OCI-LY7 (cell line): ENCODE data around the gene CCT5. TPM values are rescaled to one million over a fixed set of nuclear protein-coding genes. Genes with fewer than 3 reads are reported as not detected.

Experiments used
- BruUV-seq: library from RNA; stranded (reverse); fragments of 400-500 nt; replicated peaks from 2 replicates; lab custom pipeline; 2021; lab: Mats Ljungman, UMichigan
- CTCF ChIA-PET: fragments of 300-600 bp; sonication (Branson Sonifier 250); formaldehyde crosslinking; loops from one replicate; lab custom pipeline; 2022; ENCODE audit warnings: antibody characterized with exemption; ENCODE audit not compliant: unreplicated experiment; lab: Charles Lee
- POLR2A ChIA-PET: fragments of 300-600 bp; sonication (Branson Sonifier 250); formaldehyde crosslinking; loops from one replicate; lab custom pipeline; 2022; ENCODE audit warnings: antibody characterized with exemption; lab: Charles Lee
- DNase-seq: peaks from one replicate; pipeline ENCODE4 v3.0.0-alpha.2; 2015; ENCODE audit warnings: low spot score
- H2AFZ ChIP-seq: fragments of 200-600 bp; sonication (generic), shearing (Covaris generic); 2 replicates; pipeline ENCODE4 v1.6.1; 2014; ENCODE audit warnings: mild to moderate bottlenecking, antibody characterized with exemption, low read length, moderate library complexity
- H3K27ac ChIP-seq: fragments of 200-600 bp; sonication (generic); 2 replicates; pipeline ENCODE4 v1.5.1; 2014; ENCODE audit warnings: mixed run types, low read depth, mild to moderate bottlenecking, moderate library complexity, low read length, inconsistent platforms; ENCODE audit not compliant: poor library complexity, severe bottlenecking
- H3K36me3 ChIP-seq: fragments of 200-600 bp; sonication (generic); 2 replicates; pipeline ENCODE4 v1.6.1; 2014; ENCODE audit warnings: mild to moderate bottlenecking, antibody characterized with exemption, low read length, moderate library complexity, mixed read lengths; ENCODE audit not compliant: insufficient read depth
- H3K4me1 ChIP-seq: fragments of 200-600 bp; sonication (generic); 2 replicates; pipeline ENCODE4 v1.5.1; 2014; ENCODE audit warnings: mild to moderate bottlenecking, low read length; ENCODE audit not compliant: insufficient read depth, poor library complexity, severe bottlenecking
- H3K4me2 ChIP-seq: fragments of 200-600 bp; sonication (generic); 2 replicates; pipeline ENCODE4 v1.6.1; 2014; ENCODE audit warnings: mild to moderate bottlenecking, low read length
- H3K4me3 ChIP-seq: fragments of 200-600 bp; sonication (generic); 2 replicates; pipeline ENCODE4 v1.5.1; 2014; ENCODE audit warnings: mild to moderate bottlenecking, low read depth, low read length; ENCODE audit not compliant: poor library complexity, severe bottlenecking
- H3K79me2 ChIP-seq: fragments of 200-600 bp; sonication (generic); 2 replicates; pipeline ENCODE4 v1.6.1; 2016; ENCODE audit warnings: low read depth, mild to moderate bottlenecking, low read length, moderate library complexity, mixed read lengths; ENCODE audit not compliant: insufficient read depth
- H3K9me2 ChIP-seq: fragments of 200-600 bp; sonication (generic); 2 replicates; pipeline ENCODE4 v1.6.1; 2016; ENCODE audit warnings: mild to moderate bottlenecking, low read length, mixed read lengths; ENCODE audit not compliant: insufficient read depth
- H3K9me3 ChIP-seq: fragments of 200-600 bp; sonication (generic); 2 replicates; pipeline ENCODE4 v1.6.1; 2014; ENCODE audit warnings: mild to moderate bottlenecking, mixed run types, low read length, mixed read lengths
- H4K20me1 ChIP-seq: fragments of 200-600 bp; sonication (generic); 2 replicates; pipeline ENCODE4 v1.6.1; 2014; ENCODE audit warnings: mild to moderate bottlenecking, antibody characterized with exemption, low read length, moderate library complexity, mixed read lengths; ENCODE audit not compliant: insufficient read depth
- CTCF ChIP-seq: fragments of 200-600 bp; sonication (generic); conservative IDR thresholded peaks from 2 replicates; pipeline ENCODE4 v1.5.1; 2014; ENCODE audit warnings: mild to moderate bottlenecking, antibody characterized with exemption, low read length, moderate library complexity, mixed read lengths
- EZH2phosphoT487 ChIP-seq: fragments of 200-600 bp; sonication (generic); IDR thresholded peaks from 2 replicates; pipeline ENCODE4 v1.6.1; 2018; ENCODE audit warnings: low read depth, borderline replicate concordance, mild to moderate bottlenecking, mixed run types, antibody characterized with exemption, low read length, moderate library complexity, mixed read lengths
- intact Hi-C: fragments of 100-400 bp; cut with micrococcal nuclease; formaldehyde crosslinking; loops from one replicate; pipeline ENCODE4 v1.10.0; 2022; ENCODE audit not compliant: unreplicated experiment
- total RNA-seq, 2 experiments: library from RNA; depleted of rRNA in 1 of 2; stranded (reverse); fragments of >200 nt in 1 of 2; shearing (Covaris generic) in 1 of 2; gene quantifications; 2 replicates each; pipeline ENCODE4 v1.2.3, GENCODE V29; 2014 to 2022

The CCT5 gene
- total RNA-seq, 2 experiments from 2014 or later, result 389 to 498 TPM

GRCh38 chr5:10266839-10267238 lies 16.8 kb downstream of the CCT5 start:
- BruUV-seq, result no TSS peak
- Histone ChIP-seq H3K4me2 (no peak overlapping the region), H3K4me3 (no peak overlapping the region), H3K79me2 (no peaks in the 10 kb centered on the region), H3K27ac (no peak overlapping the region), H3K9me2 (no peaks in the 10 kb centered on the region), H2AFZ (no peak overlapping the region), H4K20me1 (peaks cover 7% of the 10 kb centered on the region; the same call in 1 of the 2 replicates), H3K4me1 (no peaks in the 10 kb centered on the region), H3K36me3 (peaks cover 51% of the 10 kb centered on the region), H3K9me3 (no peaks in the 10 kb centered on the region)
- intact Hi-C loops, result no loop called here
- ChIA-PET POLR2A (no interaction called here), CTCF (no interaction called here)
- DNase-seq, result no peak
- TF ChIP-seq EZH2phosphoT487, result no peak
- TF ChIP-seq CTCF, result no peak

GRCh38 chr5:10268100-10268499 lies 18.0 kb downstream of the CCT5 start:
- POLR2A ChIA-PET, result no interaction called here

More at GRCh38 chr5:10268100-10268499, 18.0 kb downstream of the CCT5 start:
- peaks cover 39% of the 10 kb centered on the region for H3K36me3 ChIP-seq
- intact Hi-C loops, result no loop called here
- CTCF ChIA-PET, result no interaction called here
- DNase-seq, result no peak
- peaks cover 7% of the 10 kb centered on the region; the same call in 1 of the 2 replicates for H4K20me1 ChIP-seq
- BruUV-seq, result no TSS peak
- no peak overlapping the region for H3K4me2 ChIP-seq
- no peak overlapping the region for H3K27ac ChIP-seq
- no peak overlapping the region for H3K4me3 ChIP-seq
- no peaks in the 10 kb centered on the region for H3K79me2 ChIP-seq
- no peaks in the 10 kb centered on the region for H3K4me1 ChIP-seq
- no peaks in the 10 kb centered on the region for H3K9me3 ChIP-seq
- TF ChIP-seq CTCF, result no peak
- TF ChIP-seq EZH2phosphoT487, result no peak
- H2AFZ ChIP-seq, result no peak overlapping the region
- no peaks in the 10 kb centered on the region for H3K9me2 ChIP-seq
